HEK293T (cell line): ENCODE results near the gene NCAPD2.

Experiments
- FOXK2 ChIP-seq: fragments of 450-650 bp; IDR thresholded peaks from 2 replicates; pipeline ENCODE4 v1.6.1; 2016; ENCODE audit warnings: mild to moderate bottlenecking
- HDGF ChIP-seq: fragments of 450-650 bp; IDR thresholded peaks from 2 replicates; pipeline ENCODE4 v1.6.1; 2017; ENCODE audit warnings: antibody characterized with exemption, borderline replicate concordance
- L3MBTL2 ChIP-seq: fragments of 450-650 bp; conservative IDR thresholded peaks from 2 replicates; pipeline ENCODE4 v1.6.1; 2016; ENCODE audit warnings: mild to moderate bottlenecking
- SP1 ChIP-seq: fragments of 450-650 bp; IDR thresholded peaks from 2 replicates; pipeline ENCODE4 v1.6.1; 2017

GRCh38 chr12:6444704-6445688, 48.9 kb upstream of the NCAPD2 start, which contains the start of gene CD27:
- TF ChIP-seq HDGF (no peak), FOXK2 (no peak), SP1 (no peak), L3MBTL2 (no peak)
